ENCODE data around the gene OR52A5. TPM values are rescaled to one million over a fixed set of nuclear protein-coding genes. Genes with fewer than 3 reads are reported as not detected.

Gene OR52A5
- total and polyA plus RNA-seq, 2 experiments from 2014 or later, result 0.11 to 0.24 TPM

- H3K4me1 Mint-ChIP-seq, result 0 out of 3 replicates have a peak, but pooled peaks cover 2% of the 10 kb centered on the region
- Histone ChIP-seq H3K9me2 (ENCODE audit: insufficient read depth) (0 out of 2 replicates have a peak, but pooled peaks cover 3% of the 10 kb centered on the region), H3K36me3 (ENCODE audit: insufficient read depth) (no peaks in the 10 kb centered on the region), H3K27ac (ENCODE audit: low read depth) (no peak overlapping the region), H3K79me2 (replicated peaks; ENCODE audit: insufficient read depth) (no peaks in the 10 kb centered on the region), H3K27me3 (ENCODE audit: insufficient read depth) (no peaks in the 10 kb centered on the region), H4K20me1 (replicated peaks; ENCODE audit: insufficient read depth) (no peaks in the 10 kb centered on the region), H3K4me2 (no peak overlapping the region), H3K4me3 (no peak overlapping the region), H3F3A (replicated peaks; ENCODE audit: low read depth) (no peaks in the 10 kb centered on the region), H2AFZ (no peak overlapping the region), H3K4me1 (ENCODE audit: insufficient read depth) (no peaks in the 10 kb centered on the region)
- ATAC-seq, result no peak
- H3K4me3 Mint-ChIP-seq, result no peak overlapping the region
- H3K27me3 Mint-ChIP-seq (ENCODE audit: insufficient read depth, low read depth, poor library complexity), result no peaks in the 10 kb centered on the region
- no peaks in the 10 kb centered on the region for H3K9me3 Mint-ChIP-seq
- H3K27ac Mint-ChIP-seq, result no peak overlapping the region
- TF ChIP-seq CREB1 (CRISPR knock-in tag; IDR thresholded peaks at IDR 0.05; ENCODE audit: low read depth) (no peak), CTCF (conservative IDR thresholded peaks at IDR 0.05; ENCODE audit: low read depth in 2 of 2) (no peak), ETS1 (IDR thresholded peaks at IDR 0.05) (no peak), ZNF331 (CRISPR knock-in tag; IDR thresholded peaks at IDR 0.05; ENCODE audit: low read depth) (no peak), EZH2 (IDR thresholded peaks at IDR 0.05; ENCODE audit: low read depth, unreplicated experiment) (no peak), ZNF462 (CRISPR knock-in tag; IDR thresholded peaks at IDR 0.05) (no peak), POLR2AphosphoS5 (IDR thresholded peaks at IDR 0.05; ENCODE audit: low read depth) (no peak), NANOG (IDR thresholded peaks at IDR 0.05; ENCODE audit: borderline replicate concordance) (no peak), JUNB (IDR thresholded peaks at IDR 0.05; ENCODE audit: unreplicated experiment) (no peak), EZH2phosphoT487 (IDR thresholded peaks at IDR 0.05; ENCODE audit: unreplicated experiment) (no peak), ZNF114 (CRISPR knock-in tag; IDR thresholded peaks at IDR 0.05) (no peak), REST (IDR thresholded peaks at IDR 0.05; ENCODE audit: unreplicated experiment) (no peak), STAT1 (IDR thresholded peaks at IDR 0.05; ENCODE audit: unreplicated experiment) (no peak)
- DNase-seq (ENCODE audit: low spot score), result no peak
- no peaks in the 10 kb centered on the region for H3K36me3 Mint-ChIP-seq (ENCODE audit: low read depth)
Observed at GRCh38 chr11:5088556-5088955, 49.6 kb downstream of the OR52A5 start.

Data from GM23338 (cell line).